Activated CD4-positive, alpha-beta T cell treated with anti-CD3 and anti-CD28 coated beads for 36 hours (primary cell): ENCODE results near the gene MALT1. TPM values are rescaled to one million over a fixed set of nuclear protein-coding genes. Genes with fewer than 3 reads are reported as not detected.

Experiments used
- ATAC-seq: fragments of 200-7000 bp; cut with Tn5 transposase; one replicate; pipeline ENCODE4 v1.10.0; 2021; ENCODE audit warnings: mild to moderate bottlenecking, moderate library complexity
- CTCF ChIA-PET: fragments of 350-600 bp; sonication (Branson Sonifier 250); formaldehyde crosslinking; loops from one replicate; lab custom pipeline; 2021; ENCODE audit warnings: antibody characterized with exemption; lab: Charles Lee
- POLR2A ChIA-PET: fragments of 350-600 bp; sonication (Branson Sonifier 250); formaldehyde crosslinking; loops from one replicate; lab custom pipeline; 2021; ENCODE audit warnings: antibody characterized with exemption, inconsistent platforms; lab: Charles Lee
- DNase-seq: peaks from one replicate; pipeline ENCODE4 v3.0.0-alpha.2; 2020
- H3K27ac Mint-ChIP-seq: one replicate; pipeline ENCODE4 v1.8.0; 2021; ENCODE audit warnings: mixed read lengths
- H3K27me3 Mint-ChIP-seq: one replicate; pipeline ENCODE4 v1.8.0; 2021; ENCODE audit warnings: mixed read lengths
- H3K36me3 Mint-ChIP-seq: one replicate; pipeline ENCODE4 v1.8.0; 2021; ENCODE audit warnings: low read depth, mixed read lengths
- H3K4me1 Mint-ChIP-seq: one replicate; pipeline ENCODE4 v1.8.0; 2021; ENCODE audit warnings: mixed read lengths
- H3K4me3 Mint-ChIP-seq: one replicate; pipeline ENCODE4 v1.8.0; 2021; ENCODE audit warnings: mild to moderate bottlenecking, moderate library complexity, mixed read lengths
- H3K9me3 Mint-ChIP-seq: one replicate; pipeline ENCODE4 v1.8.0; 2021; ENCODE audit warnings: low read depth, mixed read lengths
- intact Hi-C, 2 experiments: fragments of 100-400 bp; cut with DNase I in 1 of 2; cut with micrococcal nuclease in 1 of 2; formaldehyde crosslinking; loops; one replicate each; pipeline versions ENCODE4 v1.14.2 to v1.15.1; 2022 to 2024; cut with DNase I, micrococcal nuclease
- total RNA-seq, 2 experiments: library from RNA; stranded (reverse); gene quantifications; one replicate each; pipeline ENCODE4 v1.2.3, GENCODE V29; 2021

Gene MALT1
- total RNA-seq, 2 experiments from 2014 or later, result 39.3 to 40.5 TPM

DNA sequence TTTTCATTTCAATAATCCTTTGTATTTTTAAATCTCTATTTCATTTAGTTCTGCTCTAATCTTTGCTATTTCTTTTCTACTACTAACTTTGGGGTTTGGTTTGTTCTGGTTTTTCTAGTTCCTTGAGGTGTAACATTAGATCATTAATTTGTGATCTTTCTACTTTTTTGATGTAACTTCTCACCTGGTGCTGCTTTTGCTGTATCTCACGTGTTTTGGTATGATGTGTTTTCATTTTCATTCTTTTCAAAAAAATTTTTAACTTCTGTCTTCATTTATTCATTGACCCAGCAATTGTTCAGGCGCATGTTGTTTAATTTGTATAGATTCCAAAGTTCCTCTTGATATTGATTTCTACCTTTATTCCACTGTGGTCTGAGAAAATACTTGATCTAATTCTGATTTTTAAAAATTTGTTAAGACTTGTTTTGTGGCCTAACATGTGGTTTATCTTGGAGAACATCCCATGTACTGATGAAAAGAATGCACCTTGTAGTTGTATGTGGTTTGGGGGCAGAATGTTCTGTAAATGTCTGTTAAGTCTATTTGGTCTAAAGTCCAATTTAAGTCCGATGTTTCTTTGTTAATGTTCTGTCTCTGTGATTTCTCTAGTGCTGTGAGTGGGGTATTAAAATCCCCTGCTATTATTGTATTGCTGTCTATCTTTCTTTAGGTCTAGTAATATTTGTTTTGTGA, 17.3 kb upstream of the MALT1 start:
- Mint-ChIP-seq H3K4me1 (peaks cover 72% of the 10 kb centered on the region), H3K36me3 (peaks cover 3% of the 10 kb centered on the region), H3K9me3 (peaks cover 18% of the 10 kb centered on the region), H3K27ac (no peak overlapping the region), H3K27me3 (no peaks in the 10 kb centered on the region), H3K4me3 (no peak overlapping the region)
- ChIA-PET CTCF (no interaction called here), POLR2A (no interaction called here)
- intact Hi-C loops, result no loop called here
- no peak for ATAC-seq
- no peak for DNase-seq

DNA sequence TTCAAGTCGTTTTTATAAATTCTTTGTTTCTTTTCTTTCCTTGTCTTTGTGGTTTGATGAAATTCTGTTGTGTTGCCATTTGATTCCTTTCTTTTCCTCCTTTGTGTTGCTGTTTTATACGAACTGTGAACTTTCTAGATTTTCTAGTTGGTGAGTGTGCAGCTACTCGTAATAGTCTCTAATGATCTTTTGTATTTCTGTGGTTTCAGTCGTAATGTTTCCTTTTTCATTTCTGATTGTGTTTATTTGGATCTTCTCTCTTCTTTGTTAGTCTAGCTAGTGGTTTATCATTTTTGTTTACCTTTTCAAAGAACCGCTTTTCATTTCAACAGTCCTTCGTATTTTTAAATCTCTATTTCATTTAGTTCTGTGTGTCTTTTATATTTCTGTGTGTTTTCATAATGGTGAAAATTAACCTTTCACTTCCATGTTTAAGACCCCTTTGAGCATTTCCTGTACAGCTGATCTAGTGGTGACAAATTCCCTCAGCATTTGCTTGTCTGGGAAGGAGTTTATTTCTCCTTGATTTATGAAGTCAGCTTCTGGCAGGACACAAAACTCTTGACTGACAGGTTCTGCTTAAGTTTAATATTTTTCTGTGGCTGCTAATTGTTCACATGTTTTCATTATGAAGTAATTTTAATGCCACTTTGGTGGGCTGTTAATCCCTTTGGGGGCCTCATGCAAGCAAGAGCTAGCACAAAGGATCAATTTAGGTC, 16.2 kb upstream of the MALT1 start:
- H3K4me3 Mint-ChIP-seq, result no peak overlapping the region
- no peak for ATAC-seq
- intact Hi-C loops, result no loop called here
- ChIA-PET POLR2A (no interaction called here), CTCF (interaction anchor here (0.9 to 1.8 kb wide), 2 partner anchors 8 to 109 kb away, joined by 5 to 9 read pairs; no protein-coding TSS in a partner anchor)
- H3K9me3 Mint-ChIP-seq, result peaks cover 18% of the 10 kb centered on the region
- no peak for DNase-seq
- H3K36me3 Mint-ChIP-seq, result peaks cover 4% of the 10 kb centered on the region
- H3K4me1 Mint-ChIP-seq, result peaks cover 75% of the 10 kb centered on the region
- H3K27me3 Mint-ChIP-seq, result no peaks in the 10 kb centered on the region
- H3K27ac Mint-ChIP-seq, result no peak overlapping the region

DNA sequence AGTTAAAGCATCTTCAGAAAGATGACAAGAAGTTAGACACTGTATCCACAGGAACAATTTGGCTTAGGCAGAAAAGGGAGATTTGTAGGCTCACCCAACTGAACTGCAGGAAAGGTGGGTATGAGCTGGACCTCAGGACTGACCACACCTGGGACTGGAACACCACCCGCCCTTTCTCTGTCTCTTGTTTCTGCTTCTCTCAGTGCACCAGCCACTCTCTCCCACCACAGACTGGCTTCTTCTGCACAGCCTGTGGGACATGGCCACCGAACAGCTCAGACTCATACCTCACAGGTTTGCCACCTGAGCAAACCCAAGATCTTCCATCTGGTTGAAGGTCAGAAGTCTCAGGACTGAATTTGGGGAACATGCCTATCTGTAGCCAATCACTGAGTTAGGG, 14.2 kb upstream of the MALT1 start:
- H3K9me3 Mint-ChIP-seq, result peaks cover 15% of the 10 kb centered on the region
- no peak overlapping the region for H3K4me3 Mint-ChIP-seq
- intact Hi-C loops, result no loop called here
- H3K4me1 Mint-ChIP-seq, result peaks cover 69% of the 10 kb centered on the region
- POLR2A ChIA-PET, result no interaction called here
- no peaks in the 10 kb centered on the region for H3K27me3 Mint-ChIP-seq
- no peak for DNase-seq
- CTCF ChIA-PET, result no interaction called here
- no peak for ATAC-seq
- H3K36me3 Mint-ChIP-seq, result peaks cover 5% of the 10 kb centered on the region
- no peak overlapping the region for H3K27ac Mint-ChIP-seq

DNA sequence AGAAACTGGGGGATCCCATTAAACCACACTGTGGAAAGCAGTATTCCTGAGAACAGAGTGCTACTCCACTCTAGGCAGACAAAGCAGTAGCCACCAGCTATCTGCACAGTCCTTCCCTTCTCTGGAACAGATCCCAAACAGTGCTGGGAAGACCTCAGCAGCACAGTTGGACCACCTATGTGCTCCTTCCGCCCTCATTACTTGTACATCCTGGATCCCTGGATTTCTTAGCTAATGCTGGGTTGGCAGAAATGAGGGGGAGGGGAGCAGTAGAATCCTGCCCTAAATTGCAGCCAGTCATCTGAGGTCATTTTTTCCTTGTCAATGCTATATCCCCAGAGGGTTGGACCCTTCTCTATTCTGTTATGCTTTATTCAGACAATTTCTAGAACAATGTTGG, 13.8 kb upstream of the MALT1 start:
- DNase-seq, result no peak
- no peak for ATAC-seq
- Mint-ChIP-seq H3K27me3 (no peaks in the 10 kb centered on the region), H3K27ac (no peak overlapping the region), H3K36me3 (peaks cover 5% of the 10 kb centered on the region), H3K4me3 (no peak overlapping the region), H3K9me3 (peaks cover 13% of the 10 kb centered on the region), H3K4me1 (peaks cover 66% of the 10 kb centered on the region)
- ChIA-PET POLR2A (no interaction called here), CTCF (interaction anchor here (0.5 to 1.1 kb wide), 3 partner anchors 31 to 161 kb away, joined by 3 to 6 read pairs (median 5); no protein-coding TSS in a partner anchor)
- intact Hi-C loops, result no loop called here

DNA sequence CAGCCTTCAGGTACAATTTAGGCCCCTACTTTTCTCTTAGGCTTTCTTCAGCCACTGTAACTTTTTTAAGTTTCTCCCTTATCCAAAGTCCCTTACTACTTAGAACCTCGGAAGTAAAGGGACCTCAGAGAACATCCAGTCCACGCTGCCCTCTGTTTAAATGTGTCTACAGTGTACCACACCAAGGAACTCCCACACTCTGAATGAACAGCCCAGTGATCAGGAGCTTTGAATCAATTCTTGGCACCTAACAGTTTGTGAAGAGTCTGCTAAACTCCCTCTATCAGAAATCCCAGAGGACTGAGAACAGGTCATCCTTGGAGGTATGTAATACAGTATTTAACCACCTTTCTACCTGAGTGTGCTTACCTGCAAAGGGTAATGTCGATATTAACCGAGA, 11.6 kb upstream of the MALT1 start:
- Mint-ChIP-seq H3K27ac (peak overlapping the region; percentile 6), H3K4me1 (peaks cover 46% of the 10 kb centered on the region), H3K4me3 (no peak overlapping the region), H3K9me3 (peaks cover 5% of the 10 kb centered on the region), H3K27me3 (no peaks in the 10 kb centered on the region), H3K36me3 (peaks cover 5% of the 10 kb centered on the region)
- ChIA-PET CTCF (interaction anchor here (1.2 kb wide), 1 partner anchor 59 kb away, joined by 3 read pairs; no protein-coding TSS in a partner anchor), POLR2A (interaction anchor here (0.6 kb wide), 1 partner anchor 700 kb away, joined by 3 read pairs; no protein-coding TSS in a partner anchor)
- intact Hi-C loops, result no loop called here
- ATAC-seq (no peak), DNase-seq (no peak)

DNA sequence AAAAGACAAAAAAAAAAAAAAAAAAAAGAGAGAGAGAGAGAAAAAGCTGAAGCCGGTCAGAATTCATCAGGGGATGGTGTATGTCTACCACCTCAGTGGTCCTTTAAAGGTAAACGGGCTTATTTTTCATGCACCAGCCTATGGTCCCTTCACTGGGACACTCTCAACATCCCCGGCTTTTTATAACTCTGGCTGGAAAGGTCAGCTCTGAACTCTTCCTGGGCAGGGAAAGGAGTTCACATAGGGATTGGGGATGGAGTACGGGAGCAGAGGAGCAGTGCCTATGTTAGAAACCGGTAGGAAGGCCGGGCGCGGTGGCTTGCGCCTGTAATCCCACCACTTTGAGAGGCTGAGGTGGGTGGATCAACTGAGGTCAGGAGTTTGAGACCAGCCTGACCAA, 10.3 kb upstream of the MALT1 start:
- peaks cover 47% of the 10 kb centered on the region for H3K4me1 Mint-ChIP-seq
- DNase-seq (no peak), ATAC-seq (no peak)
- no peaks in the 10 kb centered on the region for H3K9me3 Mint-ChIP-seq
- H3K36me3 Mint-ChIP-seq, result peaks cover 3% of the 10 kb centered on the region
- intact Hi-C loops, result no loop called here
- ChIA-PET CTCF (no interaction called here), POLR2A (no interaction called here)
- no peak overlapping the region for H3K4me3 Mint-ChIP-seq
- H3K27ac Mint-ChIP-seq, result no peak overlapping the region
- H3K27me3 Mint-ChIP-seq, result peaks cover 2% of the 10 kb centered on the region

DNA sequence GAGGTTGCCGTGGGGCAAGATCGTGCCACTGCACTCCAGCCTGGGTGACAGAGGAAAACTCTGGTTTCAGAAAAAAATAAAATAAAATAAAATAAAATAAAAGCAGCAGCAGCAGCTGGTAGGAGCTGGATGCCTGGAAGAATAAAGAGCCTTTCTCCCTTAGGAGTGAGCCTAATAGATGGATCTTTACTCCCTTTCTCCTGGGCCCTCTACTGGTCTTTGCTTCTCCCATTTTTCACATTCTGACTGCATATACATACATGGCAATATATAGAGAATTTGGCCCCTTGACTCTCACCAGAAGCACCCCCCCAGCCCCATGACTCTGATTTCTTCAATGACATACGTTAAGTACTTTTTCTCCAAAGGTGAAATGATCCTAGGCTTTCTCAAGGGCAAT, 9.8 kb upstream of the MALT1 start:
- Mint-ChIP-seq H3K36me3 (peaks cover 3% of the 10 kb centered on the region), H3K4me3 (no peak overlapping the region), H3K27ac (no peak overlapping the region), H3K9me3 (no peaks in the 10 kb centered on the region), H3K4me1 (peaks cover 51% of the 10 kb centered on the region), H3K27me3 (peaks cover 2% of the 10 kb centered on the region)
- ATAC-seq, result no peak
- POLR2A ChIA-PET, result no interaction called here
- CTCF ChIA-PET, result no interaction called here
- DNase-seq, result no peak
- intact Hi-C loops, result no loop called here

DNA sequence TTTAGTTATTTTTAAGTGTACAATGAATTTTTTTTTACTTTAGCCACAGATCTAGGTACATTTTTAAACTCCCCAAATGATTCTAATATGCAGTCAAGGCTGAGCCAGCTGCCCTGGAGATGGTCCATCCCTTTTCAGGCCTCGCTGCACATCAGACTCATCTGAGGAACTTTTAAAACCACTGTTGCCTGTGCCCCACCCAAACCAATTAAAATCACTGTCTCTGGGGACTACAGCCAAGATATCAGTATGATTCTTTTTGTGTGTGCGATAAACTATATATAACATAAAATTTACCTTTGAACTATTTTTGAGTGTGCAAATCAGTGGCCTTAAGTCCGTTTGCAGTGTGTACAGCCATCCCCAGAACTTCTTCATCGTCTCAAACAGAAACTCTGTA, 9.1 kb upstream of the MALT1 start:
- Mint-ChIP-seq H3K27ac (no peak overlapping the region), H3K36me3 (peaks cover 3% of the 10 kb centered on the region), H3K27me3 (peaks cover 2% of the 10 kb centered on the region), H3K4me3 (no peak overlapping the region), H3K9me3 (no peaks in the 10 kb centered on the region), H3K4me1 (peaks cover 46% of the 10 kb centered on the region)
- intact Hi-C loops, result no loop called here
- DNase-seq, result no peak
- ATAC-seq, result no peak
- ChIA-PET CTCF (no interaction called here), POLR2A (no interaction called here)

DNA sequence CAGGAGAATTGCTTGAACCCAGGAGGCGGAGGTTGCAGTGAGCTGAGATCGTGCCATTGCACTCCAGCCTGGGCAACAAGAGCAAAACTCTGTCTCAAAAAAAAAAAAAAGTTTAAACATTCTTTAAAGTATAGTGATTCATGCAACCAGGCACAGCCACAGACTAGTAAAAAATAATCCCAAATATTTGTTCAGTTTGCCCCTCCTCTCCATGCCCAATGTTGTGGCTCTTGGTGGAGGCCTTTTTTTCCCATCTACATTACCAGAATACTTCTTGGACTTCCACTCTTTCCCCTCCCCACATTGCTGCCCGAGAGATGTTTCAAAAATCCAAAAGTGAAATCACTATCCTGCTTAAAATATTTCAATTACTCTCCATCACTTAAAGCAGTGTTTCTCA, 5.1 kb upstream of the MALT1 start:
- no peak overlapping the region for H3K4me3 Mint-ChIP-seq
- peaks cover 43% of the 10 kb centered on the region for H3K4me1 Mint-ChIP-seq
- ChIA-PET POLR2A (no interaction called here), CTCF (interaction anchor here (0.7 to 0.9 kb wide), 4 partner anchors 33 to 98 kb away, joined by 3 to 4 read pairs (median 4); no protein-coding TSS in a partner anchor)
- intact Hi-C loops, result no loop called here
- H3K9me3 Mint-ChIP-seq, result no peaks in the 10 kb centered on the region
- no peak for DNase-seq
- no peak for ATAC-seq
- H3K36me3 Mint-ChIP-seq, result peaks cover 1% of the 10 kb centered on the region
- no peak overlapping the region for H3K27ac Mint-ChIP-seq
- peaks cover 2% of the 10 kb centered on the region for H3K27me3 Mint-ChIP-seq

DNA sequence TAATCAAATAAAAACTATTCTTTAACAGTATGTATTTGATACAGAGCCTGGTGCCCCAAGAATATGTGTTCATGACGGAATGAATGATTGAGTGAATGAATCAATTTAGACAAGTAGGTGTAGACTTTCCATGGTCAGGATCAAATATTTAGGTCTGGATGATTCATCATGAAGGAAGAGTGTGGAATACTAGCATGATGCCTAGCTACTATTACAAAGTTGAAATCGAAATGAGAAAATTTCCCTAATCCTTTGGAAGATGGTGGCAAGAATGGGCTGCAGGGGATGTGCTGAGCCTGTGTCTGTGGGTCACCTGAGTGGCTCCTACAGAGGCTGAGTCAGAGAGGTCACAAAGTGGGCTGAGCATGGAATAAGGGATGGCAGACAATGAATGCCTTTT, 3.1 kb upstream of the MALT1 start:
- DNase-seq, result no peak
- Mint-ChIP-seq H3K36me3 (peaks cover 1% of the 10 kb centered on the region), H3K9me3 (no peaks in the 10 kb centered on the region), H3K27ac (no peak overlapping the region), H3K4me1 (peaks cover 43% of the 10 kb centered on the region), H3K27me3 (peaks cover 2% of the 10 kb centered on the region), H3K4me3 (no peak overlapping the region)
- ChIA-PET CTCF (interaction anchor here (1.3 kb wide), 1 partner anchor 30 kb away, joined by 6 read pairs; no protein-coding TSS in a partner anchor), POLR2A (interaction anchor here (0.6 kb wide), 1 partner anchor 29 kb away, joined by 5 read pairs; no protein-coding TSS in a partner anchor)
- intact Hi-C loops, result no loop called here
- ATAC-seq, result no peak

DNA sequence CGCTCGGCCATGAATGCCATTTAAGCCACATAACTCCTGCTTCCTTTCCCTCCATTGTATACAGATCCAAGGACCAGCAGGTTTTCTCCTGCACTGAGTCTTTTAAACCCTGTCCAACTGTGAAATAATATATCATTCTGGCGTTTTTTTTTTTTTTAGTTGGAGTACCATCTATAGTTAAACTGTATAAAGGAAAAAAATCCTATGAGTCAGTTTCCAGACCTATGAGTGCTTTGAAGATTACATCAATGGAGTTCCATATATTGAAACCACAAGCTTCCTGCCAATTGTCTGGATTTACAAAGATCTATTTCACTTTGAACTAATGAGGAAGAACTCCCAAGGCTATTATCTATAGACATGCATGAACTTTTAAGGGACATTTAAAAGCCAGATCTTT, 2.4 kb upstream of the MALT1 start:
- peaks cover 5% of the 10 kb centered on the region for H3K36me3 Mint-ChIP-seq
- ChIA-PET POLR2A (interaction anchor here (0.7 kb wide), 1 partner anchor 496 kb away, joined by 3 read pairs; no protein-coding TSS in a partner anchor), CTCF (interaction anchor here (0.7 to 1.3 kb wide), 2 partner anchors 30 to 139 kb away, joined by 5 to 6 read pairs; no protein-coding TSS in a partner anchor)
- H3K27me3 Mint-ChIP-seq, result peaks cover 2% of the 10 kb centered on the region
- H3K9me3 Mint-ChIP-seq, result no peaks in the 10 kb centered on the region
- no peak for DNase-seq
- intact Hi-C loops, result no loop called here
- H3K27ac Mint-ChIP-seq, result no peak overlapping the region
- H3K4me3 Mint-ChIP-seq, result no peak overlapping the region
- peaks cover 50% of the 10 kb centered on the region for H3K4me1 Mint-ChIP-seq
- ATAC-seq, result no peak
